ENCODE data around the gene PRXL2C. TPM values are rescaled to one million over a fixed set of nuclear protein-coding genes. Genes with fewer than 3 reads are reported as not detected.
"Not testable (repeated sequence)": the region's sequence is repeated elsewhere in the genome, so short reads cannot be mapped to it uniquely, and the experiment has no call there.

The PRXL2C gene
- total RNA-seq, 1 experiment from 2014 or later: 12.2 TPM

DNA sequence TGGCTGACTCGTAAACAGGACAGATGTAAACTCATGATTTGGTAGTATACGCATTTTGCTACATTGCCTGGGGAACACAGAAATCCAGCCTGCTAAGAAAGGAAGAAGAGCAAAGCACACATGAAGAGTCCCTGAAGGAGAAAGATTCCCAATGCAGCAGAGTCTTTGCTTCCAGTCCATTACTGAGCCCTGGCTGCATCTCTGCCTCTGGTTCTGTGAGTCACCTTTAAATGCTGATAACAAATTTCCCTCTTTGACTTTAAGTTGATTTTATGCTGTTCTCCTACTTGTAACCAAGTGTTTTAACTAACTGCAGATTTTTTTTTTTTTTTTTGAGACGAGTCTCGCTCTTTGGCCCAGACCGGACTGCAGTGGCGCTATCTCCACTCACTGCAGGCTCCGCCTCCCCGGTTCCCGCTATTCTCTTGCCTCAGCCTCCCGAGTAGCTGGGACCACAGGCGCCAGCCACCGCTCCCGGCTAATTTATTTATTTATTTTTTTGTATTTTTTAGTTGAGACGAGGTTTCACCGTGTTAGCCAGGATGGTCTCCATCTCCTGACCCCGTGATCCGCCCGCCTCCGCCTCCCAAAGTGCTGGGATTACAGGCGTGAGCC is 8.5 kb upstream of the PRXL2C start:
- Histone ChIP-seq H3K27me3 (no peaks in the 10 kb centered on the region), H3K36me3 (no peaks in the 10 kb centered on the region), H3K4me3 (no peak overlapping the region), H3K9me3 (replicated peaks) (no peaks in the 10 kb centered on the region), H3K27ac (no peak overlapping the region), H3K4me1 (no peaks in the 10 kb centered on the region)
- no peak for DNase-seq

GRCh38 chr9:96661711-96662110 is 6.6 kb upstream of the PRXL2C start:
- Histone ChIP-seq H3K4me3 (no peak overlapping the region), H3K9me3 (replicated peaks) (no peaks in the 10 kb centered on the region), H3K27ac (no peak overlapping the region), H3K4me1 (no peaks in the 10 kb centered on the region), H3K27me3 (no peaks in the 10 kb centered on the region), H3K36me3 (no peaks in the 10 kb centered on the region)
- no peak for DNase-seq

DNA sequence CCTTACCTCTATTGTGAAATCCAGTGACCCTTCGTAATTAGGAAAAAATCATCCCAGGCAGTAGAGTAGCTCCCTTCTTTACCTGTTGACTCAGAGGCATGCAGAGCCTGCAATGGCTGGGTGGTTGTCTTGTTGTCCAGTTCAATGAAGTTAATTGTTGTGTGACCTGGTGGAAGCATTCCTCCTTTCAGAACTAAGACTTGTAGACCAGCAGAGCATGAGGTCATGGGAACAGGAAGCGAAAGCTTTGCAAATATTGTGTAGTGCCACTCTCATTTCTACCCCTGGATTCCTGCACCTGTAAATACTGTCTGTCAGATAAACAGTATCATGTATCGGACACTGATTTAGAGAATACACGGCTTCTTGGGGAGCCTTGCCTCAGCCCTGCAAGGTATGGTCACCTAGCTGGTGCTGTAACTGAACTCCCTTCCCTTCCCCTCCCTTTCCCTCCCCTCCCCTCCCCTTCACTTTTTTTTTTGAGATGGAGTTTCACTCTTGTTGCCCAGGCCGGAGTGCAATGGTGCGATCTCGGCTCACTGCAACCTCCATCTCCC is 5.7 kb upstream of the PRXL2C start:
- Histone ChIP-seq H3K27me3 (no peaks in the 10 kb centered on the region), H3K4me3 (no peak overlapping the region), H3K4me1 (no peaks in the 10 kb centered on the region), H3K36me3 (no peaks in the 10 kb centered on the region), H3K9me3 (replicated peaks) (no peaks in the 10 kb centered on the region), H3K27ac (no peak overlapping the region)
- no peak for DNase-seq

- Histone ChIP-seq H3K27ac (peak overlapping the region; percentile 26; the same call in 1 of the 2 replicates), H3K4me1 (peaks cover 3% of the 10 kb centered on the region), H3K4me3 (peak overlapping the region; percentile 68), H3K27me3 (no peaks in the 10 kb centered on the region), H3K9me3 (replicated peaks) (no peaks in the 10 kb centered on the region), H3K36me3 (no peaks in the 10 kb centered on the region)
- peak; percentile 76 to 79 for DNase-seq
Measured at GRCh38 chr9:96654450-96655197, 493 bp downstream of the PRXL2C start.

DNA sequence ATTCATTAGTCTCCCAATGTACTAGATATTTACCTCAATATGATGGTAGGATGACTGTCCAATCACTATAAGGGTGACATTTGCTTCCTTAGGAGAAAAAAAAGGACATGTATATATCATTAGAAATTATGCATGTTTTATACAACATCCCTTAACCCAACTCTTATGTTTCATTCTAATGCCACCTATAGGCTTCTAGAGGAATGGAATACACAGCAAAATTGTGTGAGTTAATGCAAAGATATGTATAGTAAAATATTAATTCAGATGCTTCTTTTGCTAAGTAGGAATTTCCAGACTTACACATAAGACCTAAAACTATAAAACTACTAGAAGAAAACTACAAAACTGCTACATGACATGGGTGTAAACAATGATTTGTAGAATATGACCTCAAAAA is 3.5 kb downstream of the PRXL2C start:
- peaks cover 3% of the 10 kb centered on the region for H3K4me1 ChIP-seq
- no peak overlapping the region for H3K4me3 ChIP-seq
- peak in 1 of 2 experiments; percentile 31 for DNase-seq
- peaks cover 3% of the 10 kb centered on the region; the same call in 1 of the 2 replicates for H3K36me3 ChIP-seq
- H3K27me3 ChIP-seq: no peaks in the 10 kb centered on the region
- H3K27ac ChIP-seq: no peak overlapping the region
- H3K9me3 ChIP-seq (replicated peaks): no peaks in the 10 kb centered on the region

DNA sequence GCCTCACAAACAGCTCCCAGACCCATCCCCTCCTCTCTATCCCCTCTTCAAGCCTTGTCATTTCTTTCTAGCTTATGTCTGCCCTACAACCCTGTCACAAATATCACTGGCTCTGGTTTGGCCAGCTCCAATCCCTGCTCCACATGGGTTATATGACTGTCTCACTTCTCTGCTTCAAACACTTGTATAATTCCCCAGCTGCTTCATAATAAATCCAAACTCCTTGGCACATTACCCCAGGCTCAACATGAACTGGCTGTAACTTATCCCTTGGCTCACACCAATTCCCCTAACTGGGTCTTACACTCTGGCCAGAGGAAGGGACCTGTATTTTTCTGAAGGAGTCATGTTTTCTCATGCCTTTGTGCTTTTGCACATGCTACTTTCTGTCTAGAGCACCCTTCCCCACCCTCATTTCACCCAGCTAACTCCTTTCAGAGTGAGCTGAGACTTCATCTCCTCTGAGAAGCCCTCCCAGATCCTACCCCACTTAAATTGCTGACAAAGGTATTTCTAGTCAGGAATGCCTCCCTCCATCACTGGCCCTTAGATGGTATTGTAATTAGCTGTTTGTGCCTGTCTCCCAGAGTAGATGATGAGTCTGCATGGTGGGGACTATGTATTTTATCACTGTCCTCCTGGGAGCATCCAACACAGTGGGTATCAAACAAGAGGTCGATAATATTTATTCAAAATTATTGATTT is 5.3 kb downstream of the PRXL2C start:
- H3K27me3 ChIP-seq: no peaks in the 10 kb centered on the region
- H3K4me1 ChIP-seq: peaks cover 3% of the 10 kb centered on the region
- DNase-seq: no peak
- no peak overlapping the region for H3K27ac ChIP-seq
- no peak overlapping the region for H3K4me3 ChIP-seq
- no peaks in the 10 kb centered on the region for H3K9me3 ChIP-seq (replicated peaks)
- peaks cover 12% of the 10 kb centered on the region; the same call in 1 of the 2 replicates for H3K36me3 ChIP-seq

DNA sequence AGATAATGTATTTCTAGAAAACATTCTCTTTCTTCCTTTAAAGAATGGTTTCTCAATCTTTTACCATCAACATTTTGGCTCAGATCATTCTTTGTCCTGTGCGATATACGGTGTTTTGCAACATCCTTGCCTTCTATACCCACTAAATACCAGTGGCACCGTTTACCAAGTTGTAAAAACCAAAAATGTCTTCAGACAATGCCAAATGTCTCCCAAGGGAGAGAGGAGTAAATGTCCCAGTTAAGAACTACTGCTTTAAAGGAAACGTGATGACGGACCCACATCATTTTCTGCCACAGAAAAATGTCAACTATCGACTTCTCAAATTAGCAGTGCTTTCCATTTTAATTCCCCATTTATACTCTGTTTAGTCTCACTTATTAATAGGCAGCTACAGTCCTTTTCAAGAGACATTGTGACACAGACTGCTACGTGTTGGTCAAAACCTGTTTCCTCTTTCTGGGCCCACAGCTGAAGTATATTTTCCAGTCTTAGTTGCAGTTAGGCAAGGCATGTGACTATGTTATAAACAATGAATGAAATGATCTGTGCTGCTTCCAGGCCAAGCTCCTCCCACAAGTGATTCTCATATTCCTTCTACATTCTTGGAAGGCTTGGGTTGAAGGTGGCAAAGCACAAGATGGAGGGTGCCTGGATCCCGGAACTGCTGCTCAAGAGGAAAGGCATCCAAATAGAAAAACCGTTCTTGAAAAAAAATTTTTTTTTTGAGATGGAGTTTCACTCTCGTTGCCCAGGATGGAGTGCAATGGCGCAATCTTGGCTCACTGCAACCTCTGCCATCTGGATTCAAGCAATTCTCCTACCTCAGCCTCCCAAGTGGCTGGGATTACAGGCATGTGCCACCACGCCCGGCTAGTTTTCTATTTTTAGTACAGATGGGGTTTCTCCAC is 8.8 kb downstream of the PRXL2C start:
- H3K4me3 ChIP-seq: no peak overlapping the region
- no peaks in the 10 kb centered on the region for H3K4me1 ChIP-seq
- H3K36me3 ChIP-seq: peaks cover 17% of the 10 kb centered on the region; the same call in 1 of the 2 replicates
- DNase-seq: no peak
- H3K27me3 ChIP-seq: no peaks in the 10 kb centered on the region
- H3K27ac ChIP-seq: no peak overlapping the region
- no peaks in the 10 kb centered on the region for H3K9me3 ChIP-seq (replicated peaks)

GRCh38 chr9:96644137-96644536 is 11.0 kb downstream of the PRXL2C start:
- no peaks in the 10 kb centered on the region for H3K4me1 ChIP-seq
- H3K9me3 ChIP-seq (replicated peaks): no peaks in the 10 kb centered on the region
- peaks cover 17% of the 10 kb centered on the region; the same call in 1 of the 2 replicates for H3K36me3 ChIP-seq
- DNase-seq: no peak
- H3K27ac ChIP-seq: no peak overlapping the region
- no peaks in the 10 kb centered on the region for H3K27me3 ChIP-seq
- H3K4me3 ChIP-seq: no peak overlapping the region

DNA sequence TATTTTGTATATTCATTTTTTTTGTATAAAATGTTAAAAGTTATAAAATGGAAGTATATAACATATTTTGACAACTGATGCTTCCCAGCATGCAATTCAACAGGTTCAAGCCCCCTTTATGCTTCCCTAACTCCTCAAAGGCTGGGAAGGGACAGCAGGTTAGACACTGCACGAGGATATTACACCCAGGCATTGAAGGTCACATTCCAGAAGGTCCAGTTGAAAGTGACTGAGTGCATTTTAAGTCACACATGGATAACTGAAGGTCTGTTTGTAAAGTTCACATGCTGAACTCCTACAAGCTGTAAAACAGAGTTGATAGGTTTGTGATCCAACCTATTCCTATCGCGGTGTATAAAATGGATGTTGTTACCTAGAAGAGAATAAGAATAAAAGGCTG is 13.6 kb downstream of the PRXL2C start:
- no peaks in the 10 kb centered on the region for H3K27me3 ChIP-seq
- no peaks in the 10 kb centered on the region for H3K4me1 ChIP-seq
- DNase-seq: no peak
- no peaks in the 10 kb centered on the region for H3K9me3 ChIP-seq (replicated peaks)
- H3K27ac ChIP-seq: no peak overlapping the region
- H3K36me3 ChIP-seq: peaks cover 14% of the 10 kb centered on the region; the same call in 1 of the 2 replicates
- no peak overlapping the region for H3K4me3 ChIP-seq

DNA sequence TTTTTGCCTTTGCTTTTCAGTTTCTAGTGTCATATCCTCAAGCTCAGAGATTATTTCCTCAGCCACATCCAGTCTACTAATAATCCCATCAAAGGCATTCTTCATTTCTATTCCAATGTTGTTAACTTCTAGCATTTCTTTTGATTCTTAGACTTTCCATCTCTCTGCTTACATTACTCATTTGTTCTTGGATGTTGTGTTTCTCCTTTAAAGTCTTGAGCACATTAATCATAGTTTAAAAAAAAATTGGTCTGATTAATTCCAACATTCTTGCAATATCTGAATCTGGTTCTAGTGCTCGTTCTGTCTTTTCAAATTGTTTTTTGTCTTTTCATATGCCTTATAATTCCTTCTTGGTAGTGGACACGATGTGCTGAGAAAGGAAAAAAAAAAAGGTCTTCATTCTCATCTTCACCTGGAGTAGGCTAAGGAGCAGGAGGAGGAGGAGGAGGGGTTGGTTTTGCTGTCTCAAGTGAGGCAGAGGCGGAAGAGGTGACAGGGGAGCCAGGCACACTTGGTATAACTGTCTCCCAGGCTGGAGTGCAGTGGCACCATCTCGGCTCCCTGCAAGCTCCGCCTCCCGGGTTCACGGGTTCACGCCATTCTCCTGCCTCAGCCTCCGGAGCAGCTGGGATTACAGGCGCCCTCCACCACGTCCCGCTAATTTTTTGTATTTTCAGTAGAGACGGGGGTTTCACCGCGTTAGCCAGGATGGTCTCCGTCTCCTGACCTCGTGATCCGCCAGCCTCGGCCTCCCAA is 16.3 kb downstream of the PRXL2C start:
- H3K36me3 ChIP-seq: no peaks in the 10 kb centered on the region
- H3K27me3 ChIP-seq: no peaks in the 10 kb centered on the region
- H3K9me3 ChIP-seq (replicated peaks): no peaks in the 10 kb centered on the region
- H3K4me3 ChIP-seq: no peak overlapping the region
- no peak for DNase-seq
- H3K4me1 ChIP-seq: no peaks in the 10 kb centered on the region
- no peak overlapping the region for H3K27ac ChIP-seq

DNA sequence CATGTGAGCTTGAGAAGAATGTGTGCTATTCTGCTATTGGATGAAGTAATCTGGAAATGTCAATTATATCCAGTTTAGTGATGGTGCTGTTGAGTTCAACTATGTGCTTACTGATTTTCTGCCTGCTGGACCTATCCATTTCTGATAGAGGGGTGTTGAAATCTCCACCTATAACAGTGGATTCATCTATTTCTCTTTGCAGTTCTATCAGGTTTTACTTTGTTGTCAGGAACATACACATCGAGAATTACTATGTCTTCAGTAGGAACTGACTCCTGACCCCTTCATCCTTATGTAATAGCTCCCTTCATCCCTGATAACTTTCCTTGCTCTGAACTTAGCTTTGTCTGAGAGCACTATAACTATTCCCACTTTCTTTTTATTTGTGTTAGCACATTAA is 18.7 kb downstream of the PRXL2C start:
- Histone ChIP-seq H3K36me3 (no peaks in the 10 kb centered on the region), H3K4me3 (no peak overlapping the region), H3K27me3 (no peaks in the 10 kb centered on the region), H3K27ac (no peak overlapping the region), H3K9me3 (replicated peaks) (no peaks in the 10 kb centered on the region), H3K4me1 (no peaks in the 10 kb centered on the region)
- DNase-seq: no peak

- DNase-seq; H3K27me3 ChIP-seq; H3K9me3 ChIP-seq (replicated peaks); H3K27ac ChIP-seq; H3K4me1 ChIP-seq; H3K36me3 ChIP-seq; H3K4me3 ChIP-seq: not testable (repeated sequence)
Measured at GRCh38 chr9:96633579-96633978, 21.5 kb downstream of the PRXL2C start.

GRCh38 chr9:96626912-96627311 is 28.2 kb downstream of the PRXL2C start:
- Histone ChIP-seq H3K9me3 (replicated peaks) (no peaks in the 10 kb centered on the region), H3K4me3 (no peak overlapping the region), H3K4me1 (no peaks in the 10 kb centered on the region), H3K27me3 (no peaks in the 10 kb centered on the region), H3K27ac (no peak overlapping the region), H3K36me3 (no peaks in the 10 kb centered on the region)
- no peak for DNase-seq

DNA sequence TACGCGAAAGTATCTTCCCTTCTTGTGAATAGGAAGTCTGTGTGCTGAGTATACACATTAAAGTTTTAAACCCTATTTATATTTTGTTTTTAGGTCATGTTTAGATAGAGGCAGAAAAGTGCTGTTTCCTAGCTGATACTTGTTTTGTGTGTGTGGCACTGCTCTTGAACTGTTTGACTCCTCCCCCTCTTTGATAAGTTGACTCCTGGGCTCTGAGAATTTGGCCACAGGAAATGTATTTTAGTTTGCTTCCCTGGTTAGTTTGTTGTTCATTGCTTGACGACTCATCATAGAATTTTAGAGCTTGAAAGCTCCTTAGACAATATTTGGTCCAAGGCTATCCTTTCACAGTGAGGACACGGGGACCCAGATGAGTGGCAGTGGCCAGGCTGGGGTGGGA is 33.5 kb downstream of the PRXL2C start:
- Histone ChIP-seq H3K9me3 (replicated peaks) (no peaks in the 10 kb centered on the region), H3K4me3 (no peak overlapping the region), H3K27me3 (no peaks in the 10 kb centered on the region), H3K27ac (no peak overlapping the region), H3K36me3 (no peaks in the 10 kb centered on the region), H3K4me1 (no peaks in the 10 kb centered on the region)
- DNase-seq: no peak
